GM20000 (cell line): Measurements from ENCODE around the gene TBC1D23.
"Not testable (repeated sequence)": the region's sequence is repeated elsewhere in the genome, so short reads cannot be mapped to it uniquely, and the experiment has no call there.

ENCODE experiments used
- DNase-seq: peaks from one replicate; pipeline ENCODE4 v3.0.0; 2012; ENCODE audit warnings: low spot score
- CTCF ChIP-seq: IDR thresholded peaks from 2 replicates; pipeline ENCODE4 v1.5.1; 2012; ENCODE audit warnings: mild to moderate bottlenecking, control low read depth; ENCODE audit errors: extremely low read depth, missing control alignments

The TBC1D23 gene

GRCh38 chr3:100325827-100326226, 65.0 kb downstream of the TBC1D23 start:
- DNase-seq, result no peak
- TF ChIP-seq CTCF, result no peak

DNA sequence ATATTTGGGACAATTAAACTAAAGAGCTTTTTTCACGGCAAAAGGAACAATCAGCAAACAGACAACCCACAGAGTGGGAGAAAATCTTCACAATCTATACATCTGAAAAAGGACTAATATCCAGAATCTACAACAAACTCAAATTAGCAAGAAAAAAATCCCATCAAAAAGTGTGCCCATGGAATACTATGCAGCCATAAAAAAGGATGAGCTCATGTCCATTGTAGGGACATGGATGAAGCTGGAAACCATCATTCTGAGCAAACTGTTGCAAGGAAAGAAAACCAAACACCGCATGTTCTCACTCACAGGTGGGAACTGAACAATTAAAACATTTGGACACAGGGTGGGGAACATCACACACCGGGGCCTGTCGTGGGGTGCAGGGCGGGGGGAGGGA, 66.6 kb downstream of the TBC1D23 start:
- not testable (repeated sequence) for DNase-seq

DNA sequence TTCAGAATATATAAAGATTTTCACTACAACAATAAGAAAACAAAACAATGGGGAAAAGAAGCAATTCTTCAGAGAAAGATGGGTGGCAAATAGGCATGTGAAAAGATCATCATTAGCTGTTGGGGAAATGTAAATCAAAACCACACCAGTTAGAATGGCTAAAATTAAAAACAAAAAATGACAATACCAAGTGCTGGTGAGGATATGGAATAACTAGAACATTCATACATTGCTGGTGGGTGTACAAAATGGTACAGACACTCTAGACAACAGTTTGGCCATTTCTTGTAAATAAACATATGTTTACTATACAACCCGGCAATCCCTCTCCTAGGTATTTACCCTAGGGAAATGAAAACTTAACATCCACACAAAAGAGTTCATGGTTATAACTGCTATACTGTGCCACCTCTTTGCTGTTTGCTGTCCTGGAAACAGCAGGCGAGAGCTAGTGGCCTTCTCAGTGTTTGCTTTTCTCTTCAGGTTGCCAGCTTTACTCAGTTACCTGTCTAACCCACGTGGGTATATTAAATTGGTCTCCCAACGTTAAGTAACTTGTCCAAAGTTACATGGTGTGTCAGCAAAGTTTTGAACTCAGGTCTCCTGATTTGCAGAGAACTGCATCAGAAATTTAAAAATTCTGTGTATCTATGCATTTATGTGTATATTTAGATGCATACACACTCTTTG, 69.2 kb downstream of the TBC1D23 start:
- TF ChIP-seq CTCF, result no peak
- DNase-seq, result no peak

DNA sequence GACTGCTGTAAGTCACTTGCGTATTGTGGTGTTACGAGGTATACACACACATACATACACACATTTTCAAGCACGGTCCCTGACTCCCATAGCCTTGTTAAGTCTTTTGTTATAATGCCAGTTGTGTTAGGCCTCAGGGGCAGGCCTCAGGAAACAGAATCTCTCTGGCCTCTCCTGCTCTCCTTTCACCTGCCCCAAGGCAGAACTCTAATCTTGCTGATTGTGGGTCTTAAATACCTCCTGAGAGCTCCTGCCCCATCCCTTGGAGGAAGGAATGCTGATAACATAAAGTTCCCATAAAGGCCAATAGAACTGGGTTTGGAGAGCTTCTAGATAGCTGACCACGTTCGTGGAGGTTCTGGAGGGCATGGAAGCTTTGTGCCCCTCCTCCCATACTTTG, 69.9 kb downstream of the TBC1D23 start:
- no peak for DNase-seq
- TF ChIP-seq CTCF, result no peak

- no peak for TF ChIP-seq CTCF
- DNase-seq, result no peak
These were observed 70.9 kb downstream of the TBC1D23 start for GRCh38 chr3:100331660-100332059.

- DNase-seq, result no peak
- no peak for TF ChIP-seq CTCF
These were observed 72.3 kb downstream of the TBC1D23 start for GRCh38 chr3:100333051-100333450.

GRCh38 chr3:100333970-100334487, 73.2 kb downstream of the TBC1D23 start:
- DNase-seq, result no peak
- no peak for TF ChIP-seq CTCF
